Sigmoid colon (tissue), 7 donors: ENCODE measurements around the gene HHATL. TPM values are rescaled to one million over a fixed set of nuclear protein-coding genes. Genes with fewer than 3 reads are reported as not detected.

Experiments
- DNase-seq: peaks from one replicate; pipeline ENCODE4 v3.0.0-alpha.2; 2019
- H3K27ac ChIP-seq, 4 donors: fragments of 200-600 bp; sonication (generic); one replicate each; pipeline ENCODE4 v1.5.1; 2016 to 2019; ENCODE audit warnings: mild to moderate bottlenecking in 1 of 4
- H3K27me3 ChIP-seq, 3 donors: fragments of 200-600 bp; sonication (generic); one replicate each; pipeline ENCODE4 v1.5.1; 2019; ENCODE audit warnings: mild to moderate bottlenecking in 1 of 3
- H3K36me3 ChIP-seq, 4 donors: fragments of 200-600 bp; sonication (generic); one replicate each; pipeline ENCODE4 v1.5.1; 2016 to 2019
- H3K4me1 ChIP-seq, 4 donors: fragments of 200-600 bp; sonication (generic); one replicate each; pipeline ENCODE4 v1.5.1; 2017 to 2019
- H3K4me3 ChIP-seq, 4 donors: fragments of 200-600 bp; sonication (generic); one replicate each; pipeline ENCODE4 v1.5.1; 2017 to 2019; ENCODE audit warnings: mild to moderate bottlenecking in 2 of 4, moderate library complexity in 1 of 4
- H3K9me3 ChIP-seq, 4 donors: fragments of 200-600 bp in 3 of 4; sonication (generic) in 3 of 4; one replicate each; pipeline versions ENCODE4 v1.5.1 to v1.6.1; 2013 to 2019
- EP300 ChIP-seq, 4 donors: sonication (generic); formaldehyde crosslinking; IDR thresholded peaks; one replicate each; pipeline ENCODE4 v1.6.1; 2017; ENCODE audit warnings: antibody characterized with exemption in 4 of 4
- POLR2A ChIP-seq, 2 donors: fragments of 450-650 bp; IDR thresholded peaks; one replicate each; pipeline ENCODE4 v1.6.1; 2016; ENCODE audit warnings: antibody characterized with exemption in 2 of 2, mild to moderate bottlenecking in 2 of 2, moderate library complexity in 2 of 2
- POLR2AphosphoS5 ChIP-seq, 4 donors: sonication (generic); formaldehyde crosslinking; IDR thresholded peaks; one replicate each; pipeline ENCODE4 v1.6.1; 2017; ENCODE audit warnings: antibody characterized with exemption in 4 of 4
- WGBS, 2 donors: extraction: QIAGEN DNeasy Blood & Tissue Kit; methylation state at CpG; one replicate each; pipeline ENCODE4 v1.1.7; 2013; 5-methylcytosine and 5-hydroxymethylcytosine counted together
- intact Hi-C: fragments of 100-400 bp; cut with DNase I; formaldehyde crosslinking; loops from one replicate; pipeline ENCODE4 v1.15.1; 2023
- polyA plus RNA-seq, 3 donors: library from polyadenylated mRNA; stranded (reverse); fragments of 200-250 nt; gene quantifications; one replicate each; pipeline ENCODE4 v1.2.3, GENCODE V29; 2013
- total RNA-seq, 4 donors: library from RNA; depleted of rRNA; stranded (reverse); fragments of >200 nt; gene quantifications; one replicate each; pipeline ENCODE4 v1.1.0, GENCODE V29; 2016
- TF ChIP-seq, protein P1 (sequence below), 4 experiments: fragments of 450-650 bp in 3 of 4; fragments of 200-600 bp in 1 of 4; IDR thresholded peaks; one replicate each; pipeline ENCODE4 v1.5.1; 2016 to 2019; ENCODE audit warnings: antibody characterized with exemption in 4 of 4, mild to moderate bottlenecking in 3 of 4, moderate library complexity in 2 of 4
- donor health status: healthy with polysubstance abuse.
- donor health status: Bipolar disorder and iron deficiency.
- donor health status: healthy.

Gene HHATL
- total and polyA plus RNA-seq, 7 donors, result 0.31 to 1.4 TPM; not detected in 5

DNA sequence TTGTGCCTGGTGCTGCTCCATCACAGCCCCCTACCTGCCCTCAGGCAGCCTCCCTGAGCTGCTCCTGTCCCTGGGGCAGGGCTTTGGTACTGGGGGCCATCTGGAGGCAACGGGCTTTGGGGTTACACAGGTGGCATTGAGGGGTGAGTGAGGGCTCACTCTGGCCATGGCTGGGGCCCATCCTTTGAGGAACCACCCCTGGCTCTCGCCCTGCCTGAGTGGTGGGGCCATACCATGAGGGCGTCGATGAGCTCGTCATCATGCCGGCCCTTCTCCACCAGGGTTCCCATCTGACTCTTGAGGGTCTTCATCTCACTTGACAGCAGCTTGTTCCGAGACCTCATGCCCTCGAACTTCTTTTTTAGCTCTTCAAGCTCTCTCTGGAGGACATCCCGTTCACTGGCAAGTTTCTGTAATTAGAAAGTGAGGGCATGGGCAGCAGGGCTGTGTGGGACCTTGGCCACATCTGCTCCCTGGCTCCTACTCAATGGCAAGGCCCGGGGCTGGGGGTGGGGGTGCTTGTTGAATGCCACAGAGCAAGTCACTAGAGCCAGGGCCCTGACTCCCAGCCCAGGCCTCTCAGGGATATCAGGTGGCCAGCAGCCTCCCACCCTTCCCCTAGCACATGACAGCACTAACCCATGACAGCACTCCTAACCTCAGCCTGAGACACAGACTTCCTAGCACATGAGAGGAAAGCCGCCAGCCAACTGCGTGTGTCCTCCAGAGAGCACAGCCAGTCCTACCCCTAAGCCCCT lies 37.0 kb upstream of the HHATL start:
- TF ChIP-seq POLR2A (IDR thresholded peaks at IDR 0.05), result no peak
- TF ChIP-seq EP300 (IDR thresholded peaks at IDR 0.05), result no peak
- TF ChIP-seq, protein P1, sequence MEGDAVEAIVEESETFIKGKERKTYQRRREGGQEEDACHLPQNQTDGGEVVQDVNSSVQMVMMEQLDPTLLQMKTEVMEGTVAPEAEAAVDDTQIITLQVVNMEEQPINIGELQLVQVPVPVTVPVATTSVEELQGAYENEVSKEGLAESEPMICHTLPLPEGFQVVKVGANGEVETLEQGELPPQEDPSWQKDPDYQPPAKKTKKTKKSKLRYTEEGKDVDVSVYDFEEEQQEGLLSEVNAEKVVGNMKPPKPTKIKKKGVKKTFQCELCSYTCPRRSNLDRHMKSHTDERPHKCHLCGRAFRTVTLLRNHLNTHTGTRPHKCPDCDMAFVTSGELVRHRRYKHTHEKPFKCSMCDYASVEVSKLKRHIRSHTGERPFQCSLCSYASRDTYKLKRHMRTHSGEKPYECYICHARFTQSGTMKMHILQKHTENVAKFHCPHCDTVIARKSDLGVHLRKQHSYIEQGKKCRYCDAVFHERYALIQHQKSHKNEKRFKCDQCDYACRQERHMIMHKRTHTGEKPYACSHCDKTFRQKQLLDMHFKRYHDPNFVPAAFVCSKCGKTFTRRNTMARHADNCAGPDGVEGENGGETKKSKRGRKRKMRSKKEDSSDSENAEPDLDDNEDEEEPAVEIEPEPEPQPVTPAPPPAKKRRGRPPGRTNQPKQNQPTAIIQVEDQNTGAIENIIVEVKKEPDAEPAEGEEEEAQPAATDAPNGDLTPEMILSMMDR (IDR thresholded peaks at IDR 0.05), result no peak
- TF ChIP-seq POLR2AphosphoS5 (IDR thresholded peaks at IDR 0.05), result no peak
- H3K27ac ChIP-seq, result peak overlapping the region in 1 of 4 donors; percentile 8

DNA sequence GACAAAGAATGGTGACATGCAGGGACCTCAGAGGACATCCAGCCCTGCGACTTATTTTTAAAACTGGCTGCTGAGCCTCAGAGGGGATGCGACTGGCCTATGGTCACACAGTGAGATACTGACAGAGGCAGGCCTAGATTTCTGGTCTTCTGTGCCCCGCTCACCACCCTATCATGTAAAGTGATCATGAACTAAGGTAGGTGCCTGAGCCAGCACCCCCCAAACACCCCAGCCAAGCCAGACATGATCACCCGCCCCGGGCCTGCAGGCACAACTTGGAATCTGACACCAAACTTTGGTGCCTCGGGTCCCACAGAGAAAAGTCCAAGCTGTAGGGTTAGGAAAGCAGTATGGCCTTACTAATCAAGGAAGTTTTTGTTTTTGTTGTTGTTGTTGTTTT lies 33.9 kb upstream of the HHATL start:
- Histone ChIP-seq H3K36me3 (no peaks in the 10 kb centered on the region), H3K27ac (no peak overlapping the region), H3K27me3 (no peaks in the 10 kb centered on the region), H3K4me3 (no peak overlapping the region), H3K4me1 (no peaks in the 10 kb centered on the region), H3K9me3 (no peaks in the 10 kb centered on the region)
- intact Hi-C loops, result no loop called here
- 94 to 95% methylated on average over 6 of the region's 6 CpGs for WGBS, 2 donors
- TF ChIP-seq, protein P1 (IDR thresholded peaks at IDR 0.05), result no peak
- no peak for TF ChIP-seq EP300 (IDR thresholded peaks at IDR 0.05)
- DNase-seq, result no peak

More for the DNA sequence above, 37.0 kb upstream of the HHATL start:
- WGBS, 2 donors, result 90 to 93% methylated on average over 12 of the region's 12 CpGs
- H3K4me3 ChIP-seq, result no peak overlapping the region
- H3K4me1 ChIP-seq, result peaks cover 0 to 7% (median 3%) of the 10 kb centered on the region in 4 donors
- peak; percentile 69 for DNase-seq
- H3K27me3 ChIP-seq, result no peaks in the 10 kb centered on the region
- intact Hi-C loops, result no loop called here
- H3K36me3 ChIP-seq, result no peaks in the 10 kb centered on the region
- H3K9me3 ChIP-seq, result no peaks in the 10 kb centered on the region

DNA sequence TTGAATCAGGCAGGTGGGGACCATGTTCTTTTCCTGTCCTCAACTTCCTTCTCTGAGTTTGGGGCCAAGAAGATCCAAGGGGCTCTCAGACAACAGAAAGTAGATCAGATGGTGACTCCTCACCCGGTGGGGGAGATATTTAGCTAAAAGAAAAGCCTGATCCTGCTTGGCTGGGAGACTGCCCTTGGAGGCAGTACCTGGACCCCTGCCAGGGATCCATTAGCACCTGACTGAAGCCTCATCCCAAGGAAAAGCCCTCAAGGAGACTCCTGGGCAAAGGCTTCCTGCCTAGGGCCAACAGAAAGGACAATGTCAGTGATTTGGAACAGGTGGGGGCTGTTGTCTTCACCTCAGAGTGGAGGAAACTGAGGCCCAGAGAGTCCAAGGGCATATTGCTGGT lies 33.5 kb upstream of the HHATL start:
- no peaks in the 10 kb centered on the region for H3K9me3 ChIP-seq
- H3K4me1 ChIP-seq, result no peaks in the 10 kb centered on the region
- TF ChIP-seq POLR2A (IDR thresholded peaks at IDR 0.05), result no peak
- no peak for TF ChIP-seq POLR2AphosphoS5 (IDR thresholded peaks at IDR 0.05)
- TF ChIP-seq, protein P1 (IDR thresholded peaks at IDR 0.05), result no peak
- no peak for TF ChIP-seq EP300 (IDR thresholded peaks at IDR 0.05)
- no peak overlapping the region for H3K27ac ChIP-seq
- H3K27me3 ChIP-seq, result no peaks in the 10 kb centered on the region
- WGBS, 2 donors, result 61 to 72% methylated on average over 1 of the region's 1 CpG
- intact Hi-C loops, result no loop called here
- H3K4me3 ChIP-seq, result no peak overlapping the region
- no peaks in the 10 kb centered on the region for H3K36me3 ChIP-seq
- no peak for DNase-seq

DNA sequence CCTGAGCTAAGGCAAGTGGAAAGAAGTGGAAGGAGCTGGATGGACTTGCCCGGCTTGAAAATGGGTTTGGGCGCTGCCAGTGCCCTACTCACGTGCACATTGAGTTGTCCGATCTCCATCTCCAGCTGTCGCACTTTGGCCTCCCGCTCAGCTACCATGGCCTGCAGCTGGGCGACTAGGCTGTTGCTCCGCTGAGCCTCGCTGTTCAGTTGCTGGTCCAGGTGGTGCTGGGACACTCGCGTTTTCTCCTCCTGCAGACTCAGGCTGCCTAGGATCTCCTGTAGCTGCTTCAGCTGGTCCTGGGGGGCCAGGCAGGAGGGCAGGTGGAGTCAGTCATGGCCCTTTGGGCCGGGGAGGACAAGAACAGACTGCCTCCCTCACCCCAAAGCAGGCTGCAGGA lies 33.0 kb upstream of the HHATL start:
- intact Hi-C loops, result no loop called here
- Histone ChIP-seq H3K27ac (no peak overlapping the region), H3K27me3 (no peaks in the 10 kb centered on the region), H3K36me3 (no peaks in the 10 kb centered on the region), H3K4me1 (no peaks in the 10 kb centered on the region), H3K4me3 (no peak overlapping the region), H3K9me3 (no peaks in the 10 kb centered on the region)
- peak; percentile 56 for DNase-seq
- 95 to 96% methylated on average over 12 of the region's 12 CpGs for WGBS, 2 donors
- TF ChIP-seq POLR2A (IDR thresholded peaks at IDR 0.05), result no peak
- TF ChIP-seq, protein P1 (IDR thresholded peaks at IDR 0.05), result no peak
- TF ChIP-seq POLR2AphosphoS5 (IDR thresholded peaks at IDR 0.05), result no peak
- TF ChIP-seq EP300 (IDR thresholded peaks at IDR 0.05), result no peak

DNA sequence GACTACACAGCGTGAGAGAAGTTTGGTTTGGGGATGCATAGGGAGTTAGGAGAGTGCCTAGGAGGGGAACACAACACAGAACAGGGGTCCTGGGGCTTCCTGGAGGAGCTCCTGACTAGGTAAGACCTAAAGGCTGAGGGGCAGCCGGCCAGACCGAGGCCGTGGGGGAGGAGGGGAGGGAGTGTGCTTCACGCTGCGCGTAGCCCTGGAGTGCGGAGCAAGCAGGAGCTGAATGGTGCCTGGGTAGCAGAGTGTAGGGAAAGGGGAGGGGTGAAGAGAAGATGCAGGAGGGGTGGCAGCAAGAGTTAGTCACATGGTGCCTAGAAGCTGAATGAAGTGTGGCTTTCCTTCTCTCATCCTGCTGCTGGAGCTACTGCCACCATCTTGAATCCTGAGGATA lies 32.4 kb upstream of the HHATL start:
- no peaks in the 10 kb centered on the region for H3K4me1 ChIP-seq
- no peaks in the 10 kb centered on the region for H3K27me3 ChIP-seq
- 84 to 87% methylated on average over 8 of the region's 8 CpGs for WGBS, 2 donors
- no peak overlapping the region for H3K4me3 ChIP-seq
- H3K36me3 ChIP-seq, result no peaks in the 10 kb centered on the region
- H3K27ac ChIP-seq, result no peak overlapping the region
- intact Hi-C loops, result no loop called here
- no peaks in the 10 kb centered on the region for H3K9me3 ChIP-seq
- TF ChIP-seq POLR2A (IDR thresholded peaks at IDR 0.05), result no peak
- TF ChIP-seq POLR2AphosphoS5 (IDR thresholded peaks at IDR 0.05), result no peak
- TF ChIP-seq, protein P1 (IDR thresholded peaks at IDR 0.05), result no peak
- TF ChIP-seq EP300 (IDR thresholded peaks at IDR 0.05), result no peak
- DNase-seq, result no peak
